ENCODE results near the gene TRIM2.

DNA sequence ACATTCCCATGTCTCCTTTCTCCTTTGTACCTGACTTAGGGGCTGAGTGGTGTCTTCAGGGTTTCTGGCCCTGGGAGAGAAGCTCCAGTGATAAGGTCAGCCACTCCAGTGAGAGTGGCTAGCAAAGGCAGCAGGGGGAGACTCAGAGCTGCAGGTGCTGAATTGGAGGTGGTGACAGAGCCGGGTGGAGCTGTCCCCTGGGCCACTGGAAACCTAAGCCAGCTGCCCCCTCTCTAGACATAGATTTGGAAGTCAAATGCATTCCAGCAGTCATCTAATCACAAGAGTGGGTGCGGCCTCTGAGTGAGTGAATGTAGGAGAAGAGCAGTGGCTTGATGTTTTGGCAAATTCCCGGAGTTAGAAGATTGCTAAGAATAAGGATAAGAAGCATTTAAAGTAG is 28.5 kb downstream of the TRIM2 start:
- TF ChIP-seq CTCF (IDR thresholded peaks at IDR 0.05) (no peak), POLR2A (IDR thresholded peaks at IDR 0.05) (no peak), POLR2AphosphoS5 (IDR thresholded peaks at IDR 0.05; ENCODE audit: insufficient read depth in 1 of 2, low read depth in 1 of 2) (no peak)

Data from vagina (tissue), 2 donors.